Endodermal cell (in vitro differentiated cells): ENCODE measurements around the gene MCOLN2. TPM values are rescaled to one million over a fixed set of nuclear protein-coding genes. Genes with fewer than 3 reads are reported as not detected.

Experiments
- DNase-seq: peaks from one replicate; pipeline ENCODE4 v3.0.0-alpha.2; 2017
- H3K27ac ChIP-seq: 2 replicates; pipeline ENCODE4 v1.5.1; 2013; ENCODE audit warnings: mild to moderate bottlenecking, low read depth, low read length, moderate library complexity
- H3K27me3 ChIP-seq: 2 replicates; pipeline ENCODE4 v1.6.1; 2013; ENCODE audit warnings: mild to moderate bottlenecking, low read length, moderate library complexity; ENCODE audit not compliant: insufficient read depth, control insufficient read depth, poor library complexity, severe bottlenecking
- H3K36me3 ChIP-seq: 2 replicates; pipeline ENCODE4 v1.7.0; 2013; ENCODE audit warnings: mild to moderate bottlenecking, low read length, moderate library complexity; ENCODE audit not compliant: control insufficient read depth, insufficient read depth
- H3K4me1 ChIP-seq: one replicate; pipeline ENCODE4 v1.7.0; 2013; ENCODE audit warnings: low read length; ENCODE audit not compliant: control insufficient read depth, insufficient read depth
- H3K4me3 ChIP-seq: 2 replicates; pipeline ENCODE4 v1.5.1; 2013; ENCODE audit warnings: mild to moderate bottlenecking, low read length, moderate library complexity
- H3K9ac ChIP-seq: 2 replicates; pipeline ENCODE4 v1.6.1; 2013; ENCODE audit warnings: mild to moderate bottlenecking, low read length, moderate library complexity; ENCODE audit not compliant: poor library complexity, severe bottlenecking; ENCODE audit errors: extremely low read depth
- H3K9me3 ChIP-seq: 2 replicates; pipeline ENCODE4 v1.6.1; 2013; ENCODE audit warnings: mild to moderate bottlenecking, low read length, moderate library complexity; ENCODE audit not compliant: control insufficient read depth
- H3K27ac Mint-ChIP-seq: 2 replicates; pipeline ENCODE4 v1.8.0; 2020; ENCODE audit warnings: mixed read lengths
- H3K27me3 Mint-ChIP-seq: 2 replicates; pipeline ENCODE4 v1.8.0; 2021; ENCODE audit warnings: mild to moderate bottlenecking, mixed read lengths; ENCODE audit not compliant: insufficient read depth
- H3K36me3 Mint-ChIP-seq: 2 replicates; pipeline ENCODE4 v1.8.0; 2020; ENCODE audit warnings: low read depth, mixed read lengths
- H3K4me1 Mint-ChIP-seq: 2 replicates; pipeline ENCODE4 v1.8.0; 2020; ENCODE audit warnings: mixed read lengths
- H3K4me3 Mint-ChIP-seq: 2 replicates; pipeline ENCODE4 v1.8.0; 2020; ENCODE audit warnings: mild to moderate bottlenecking, moderate library complexity, mixed read lengths
- H3K9me3 Mint-ChIP-seq: 2 replicates; pipeline ENCODE4 v1.8.0; 2020; ENCODE audit warnings: mild to moderate bottlenecking, mixed read lengths
- CTCF ChIP-seq: fragments of 200-600 bp; sonication (generic); conservative IDR thresholded peaks from 2 replicates; pipeline ENCODE4 v1.5.0; 2021; ENCODE audit warnings: antibody characterized with exemption, mild to moderate bottlenecking
- WGBS, 2 experiments: methylation state at CpG; one replicate each; pipeline versions ENCODE4 v1.1.5 to v1.1.7; 2013; ENCODE audit warnings: missing lambda C conversion rate in 2 of 2, mixed read lengths in 1 of 2; ENCODE audit not compliant: insufficient coverage in 1 of 2, insufficient read length in 1 of 2; 5-methylcytosine and 5-hydroxymethylcytosine counted together
- total RNA-seq, 2 donors: library from RNA; stranded (reverse); fragmentation: NEBNext Ultra II Directional in 1 of 2; extraction: Animal tissue kit (Norgen Biotek cat#: 25700) in 1 of 2; gene quantifications; 2 replicates in 1 of 2; 3 replicates in 1 of 2; pipeline ENCODE4 v1.2.1, GENCODE V29; 2021

Gene MCOLN2
- total RNA-seq, 2 donors from 2014 or later = 0.20 to 0.29 TPM

GRCh38 chr1:84889437-84889836, 107.5 kb downstream of the MCOLN2 start:
- no peak overlapping the region for H3K4me3 ChIP-seq
- WGBS, 2 experiments = 75 to 78% methylated on average over 4 to 5 of the region's 5 CpGs
- no peaks in the 10 kb centered on the region for H3K36me3 ChIP-seq
- no peaks in the 10 kb centered on the region for H3K9me3 ChIP-seq
- no peak for TF ChIP-seq CTCF
- H3K27ac Mint-ChIP-seq = no peak overlapping the region
- peaks cover 4% of the 10 kb centered on the region for H3K4me1 Mint-ChIP-seq
- no peak overlapping the region for H3K9ac ChIP-seq
- DNase-seq = no peak
- H3K4me3 Mint-ChIP-seq = no peak overlapping the region
- H3K27me3 Mint-ChIP-seq = peaks cover 31% of the 10 kb centered on the region
- peaks cover 3% of the 10 kb centered on the region for H3K4me1 ChIP-seq
- H3K36me3 Mint-ChIP-seq = no peaks in the 10 kb centered on the region
- H3K27me3 ChIP-seq = peaks cover 39% of the 10 kb centered on the region
- H3K27ac ChIP-seq = no peak overlapping the region
- no peaks in the 10 kb centered on the region for H3K9me3 Mint-ChIP-seq

GRCh38 chr1:84888753-84889152, 108.2 kb downstream of the MCOLN2 start:
- Mint-ChIP-seq H3K4me3 (no peak overlapping the region), H3K9me3 (no peaks in the 10 kb centered on the region), H3K27me3 (peaks cover 24% of the 10 kb centered on the region), H3K4me1 (peaks cover 4% of the 10 kb centered on the region), H3K27ac (no peak overlapping the region), H3K36me3 (no peaks in the 10 kb centered on the region)
- Histone ChIP-seq H3K9me3 (no peaks in the 10 kb centered on the region), H3K9ac (no peak overlapping the region), H3K36me3 (no peaks in the 10 kb centered on the region), H3K4me3 (no peak overlapping the region), H3K27me3 (peaks cover 32% of the 10 kb centered on the region), H3K4me1 (peaks cover 3% of the 10 kb centered on the region), H3K27ac (no peak overlapping the region)
- DNase-seq = no peak
- TF ChIP-seq CTCF = no peak

- no peaks in the 10 kb centered on the region for H3K9me3 ChIP-seq
- no peak for DNase-seq
- H3K4me3 ChIP-seq = no peak overlapping the region
- H3K4me1 Mint-ChIP-seq = peaks cover 2% of the 10 kb centered on the region
- no peak for TF ChIP-seq CTCF
- no peaks in the 10 kb centered on the region for H3K36me3 Mint-ChIP-seq
- H3K36me3 ChIP-seq = no peaks in the 10 kb centered on the region
- H3K9ac ChIP-seq = no peak overlapping the region
- WGBS, 2 experiments = 80 to 88% methylated on average over 2 to 3 of the region's 4 CpGs
- H3K4me1 ChIP-seq = peaks cover 2% of the 10 kb centered on the region
- H3K27me3 ChIP-seq = peaks cover 20% of the 10 kb centered on the region
- H3K27me3 Mint-ChIP-seq = peaks cover 15% of the 10 kb centered on the region
- H3K9me3 Mint-ChIP-seq = no peaks in the 10 kb centered on the region
- no peak overlapping the region for H3K27ac ChIP-seq
- no peak overlapping the region for H3K27ac Mint-ChIP-seq
- no peak overlapping the region for H3K4me3 Mint-ChIP-seq
Measured at GRCh38 chr1:84887261-84887934, 109.5 kb downstream of the MCOLN2 start.
